ENCODE data around the gene ATP6AP2.
"Not testable (repeated sequence)": the region's sequence is repeated elsewhere in the genome, so short reads cannot be mapped to it uniquely, and the experiment has no call there.

DNA sequence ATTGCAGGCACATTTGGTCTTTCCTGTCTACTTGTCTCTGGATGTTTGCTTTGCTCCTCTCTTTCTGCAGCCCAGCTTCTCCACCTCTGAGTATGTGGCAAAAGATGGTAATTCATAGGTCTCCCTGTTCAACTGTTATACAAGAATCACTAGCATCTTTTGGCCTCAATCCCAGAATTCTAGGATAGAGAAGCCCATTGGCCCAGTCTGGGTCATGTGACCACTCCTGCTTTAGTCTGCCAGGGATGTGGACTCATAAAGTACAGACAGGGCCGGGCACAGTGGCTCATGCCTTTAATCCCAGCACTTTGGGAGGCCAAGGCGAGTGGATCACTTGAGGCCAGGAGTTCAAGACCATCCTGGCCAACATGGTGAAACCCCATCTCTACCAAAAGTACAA, 5.4 kb upstream of the ATP6AP2 start:
- TF ChIP-seq, protein P1, sequence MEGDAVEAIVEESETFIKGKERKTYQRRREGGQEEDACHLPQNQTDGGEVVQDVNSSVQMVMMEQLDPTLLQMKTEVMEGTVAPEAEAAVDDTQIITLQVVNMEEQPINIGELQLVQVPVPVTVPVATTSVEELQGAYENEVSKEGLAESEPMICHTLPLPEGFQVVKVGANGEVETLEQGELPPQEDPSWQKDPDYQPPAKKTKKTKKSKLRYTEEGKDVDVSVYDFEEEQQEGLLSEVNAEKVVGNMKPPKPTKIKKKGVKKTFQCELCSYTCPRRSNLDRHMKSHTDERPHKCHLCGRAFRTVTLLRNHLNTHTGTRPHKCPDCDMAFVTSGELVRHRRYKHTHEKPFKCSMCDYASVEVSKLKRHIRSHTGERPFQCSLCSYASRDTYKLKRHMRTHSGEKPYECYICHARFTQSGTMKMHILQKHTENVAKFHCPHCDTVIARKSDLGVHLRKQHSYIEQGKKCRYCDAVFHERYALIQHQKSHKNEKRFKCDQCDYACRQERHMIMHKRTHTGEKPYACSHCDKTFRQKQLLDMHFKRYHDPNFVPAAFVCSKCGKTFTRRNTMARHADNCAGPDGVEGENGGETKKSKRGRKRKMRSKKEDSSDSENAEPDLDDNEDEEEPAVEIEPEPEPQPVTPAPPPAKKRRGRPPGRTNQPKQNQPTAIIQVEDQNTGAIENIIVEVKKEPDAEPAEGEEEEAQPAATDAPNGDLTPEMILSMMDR (IDR thresholded peaks at IDR 0.05), result not testable (repeated sequence)
- not testable (repeated sequence) for TF ChIP-seq POLR2AphosphoS5 (IDR thresholded peaks at IDR 0.05; ENCODE audit: insufficient read depth in 1 of 2, low read depth in 1 of 2); POLR2A (IDR thresholded peaks at IDR 0.05)
